ENCODE measurements around the gene VPS54. TPM values are rescaled to one million over a fixed set of nuclear protein-coding genes. Genes with fewer than 3 reads are reported as not detected.
"Not testable (repeated sequence)": the region's sequence is repeated elsewhere in the genome, so short reads cannot be mapped to it uniquely, and the experiment has no call there.

VPS54 gene
- total and polyA plus RNA-seq, 9 donors: 22.3 to 28.0 (median 26.7) TPM

GRCh38 chr2:64013053-64013452, 6.2 kb downstream of the VPS54 start:
- WGBS (ENCODE audit: insufficient coverage): no CpG with 5 or more reads among the region's 2 CpGs
- DNase-seq: no peak
- H3K4me3 ChIP-seq (ENCODE audit: low read length): no peak overlapping the region
- no peaks in the 10 kb centered on the region for H3K4me1 ChIP-seq (ENCODE audit: control insufficient read depth, insufficient read depth, low read length)
- no peaks in the 10 kb centered on the region for H3K9me3 ChIP-seq (replicated peaks; ENCODE audit: control insufficient read depth, low read depth, low read length)
- H3K27me3 ChIP-seq (ENCODE audit: control insufficient read depth, insufficient read depth, low read length): no peaks in the 10 kb centered on the region
- H3K36me3 ChIP-seq (ENCODE audit: control insufficient read depth, insufficient read depth, low read length): no peaks in the 10 kb centered on the region
- no peak overlapping the region for H3K27ac ChIP-seq (ENCODE audit: low read length)

- no CpG with 5 or more reads among the region's 2 CpGs for WGBS (ENCODE audit: insufficient coverage)
Observed at GRCh38 chr2:64012115-64012514, 7.1 kb downstream of the VPS54 start.

DNA sequence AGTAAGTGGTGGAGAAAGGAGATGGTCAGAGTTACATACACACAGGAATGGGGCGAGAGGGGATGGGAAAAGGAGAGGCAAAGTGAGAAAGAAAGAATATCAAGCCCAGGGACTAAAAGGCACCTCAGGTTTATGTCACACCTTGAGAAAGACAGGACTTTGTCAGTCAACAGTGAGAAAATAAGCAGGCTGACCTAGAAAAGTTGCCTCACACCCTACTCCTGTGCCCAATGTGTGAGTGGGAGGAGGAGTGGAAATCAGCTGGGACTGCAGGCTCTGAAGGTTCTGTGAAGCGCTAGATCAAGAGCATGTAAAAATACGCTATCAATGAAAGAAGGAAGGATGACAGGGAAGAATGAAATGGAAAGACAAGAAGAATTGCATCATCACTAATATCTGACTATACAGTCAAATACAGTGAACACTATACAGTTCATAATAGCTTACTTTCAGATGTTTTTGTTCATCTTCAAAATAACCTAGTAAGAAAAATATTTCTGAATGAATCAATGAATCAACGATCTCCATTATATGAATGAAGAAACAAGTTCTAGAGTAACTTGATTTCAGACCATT, 10.7 kb downstream of the VPS54 start:
- no peak overlapping the region for H3K27ac ChIP-seq (ENCODE audit: low read length)
- no peak for DNase-seq
- H3K9me3 ChIP-seq (replicated peaks; ENCODE audit: control insufficient read depth, low read depth, low read length): no peaks in the 10 kb centered on the region
- H3K36me3 ChIP-seq (ENCODE audit: control insufficient read depth, insufficient read depth, low read length): no peaks in the 10 kb centered on the region
- WGBS (ENCODE audit: insufficient coverage): 100% methylated on average over 1 of the region's 4 CpGs
- H3K27me3 ChIP-seq (ENCODE audit: control insufficient read depth, insufficient read depth, low read length): no peaks in the 10 kb centered on the region
- no peak overlapping the region for H3K4me3 ChIP-seq (ENCODE audit: low read length)
- H3K4me1 ChIP-seq (ENCODE audit: control insufficient read depth, insufficient read depth, low read length): no peaks in the 10 kb centered on the region

More at GRCh38 chr2:64012115-64012514, 7.1 kb downstream of the VPS54 start:
- Histone ChIP-seq H3K36me3 (ENCODE audit: control insufficient read depth, insufficient read depth, low read length) (no peaks in the 10 kb centered on the region), H3K9me3 (replicated peaks; ENCODE audit: control insufficient read depth, low read depth, low read length) (no peaks in the 10 kb centered on the region), H3K27me3 (ENCODE audit: control insufficient read depth, insufficient read depth, low read length) (no peaks in the 10 kb centered on the region), H3K4me3 (ENCODE audit: low read length) (no peak overlapping the region), H3K27ac (ENCODE audit: low read length) (no peak overlapping the region), H3K4me1 (ENCODE audit: control insufficient read depth, insufficient read depth, low read length) (no peaks in the 10 kb centered on the region)
- peak; percentile 17 for DNase-seq

DNA sequence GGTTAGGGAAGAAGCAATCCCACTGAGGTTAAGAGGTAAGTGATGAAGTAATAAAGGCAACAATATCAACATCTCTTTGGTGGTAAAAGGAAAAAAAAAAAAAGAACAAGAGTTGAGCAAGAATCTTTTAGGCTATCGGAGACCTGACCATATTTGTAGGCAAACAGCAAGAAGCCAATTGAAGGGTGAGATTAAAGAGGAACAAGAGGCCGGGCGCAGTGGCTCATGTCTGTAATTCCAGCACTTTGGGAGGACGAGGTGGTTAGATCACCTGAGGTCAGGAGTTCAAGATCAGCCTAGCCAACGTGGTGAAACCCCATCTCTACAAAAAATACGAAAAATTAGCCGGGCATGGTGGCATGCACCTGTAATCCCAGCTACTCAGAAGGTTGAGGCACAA, 11.3 kb downstream of the VPS54 start:
- H3K4me1 ChIP-seq (ENCODE audit: control insufficient read depth, insufficient read depth, low read length): no peaks in the 10 kb centered on the region

DNA sequence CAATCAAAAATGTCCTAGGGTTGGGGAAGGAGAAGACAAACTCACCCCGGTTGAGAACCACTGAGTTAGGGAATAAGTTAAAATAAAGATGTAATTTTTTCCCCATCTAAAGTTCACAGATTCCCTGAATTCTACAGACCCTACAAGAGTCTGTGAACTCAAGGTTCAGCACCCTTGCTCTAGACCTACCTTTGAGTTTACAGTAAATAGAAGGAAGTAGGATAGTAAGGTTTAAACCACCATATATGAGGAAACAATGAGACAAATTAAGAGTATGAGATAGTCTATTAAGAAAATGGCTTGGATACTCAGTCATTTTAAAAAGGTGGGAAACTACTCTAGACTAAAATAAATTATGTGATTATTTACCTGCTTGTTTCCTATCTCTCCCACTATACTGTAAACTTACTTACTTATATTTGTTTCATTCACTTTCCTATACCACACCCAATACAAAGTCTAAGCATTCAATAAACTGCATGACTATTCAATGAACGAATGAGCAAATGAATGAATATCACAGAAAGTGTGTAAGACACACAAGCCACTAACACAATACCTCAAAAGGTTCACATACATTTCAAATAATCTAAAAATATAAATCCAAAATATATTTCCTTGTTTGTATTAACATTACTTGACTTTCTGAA, 13.4 kb downstream of the VPS54 start:
- no peaks in the 10 kb centered on the region for H3K4me1 ChIP-seq (ENCODE audit: control insufficient read depth, insufficient read depth, low read length)
- H3K36me3 ChIP-seq (ENCODE audit: control insufficient read depth, insufficient read depth, low read length): peaks cover under 1% of the 10 kb centered on the region
- DNase-seq: no peak
- H3K27me3 ChIP-seq (ENCODE audit: control insufficient read depth, insufficient read depth, low read length): no peaks in the 10 kb centered on the region
- no CpG with 5 or more reads among the region's 2 CpGs for WGBS (ENCODE audit: insufficient coverage)
- no peak overlapping the region for H3K4me3 ChIP-seq (ENCODE audit: low read length)
- H3K9me3 ChIP-seq (replicated peaks; ENCODE audit: control insufficient read depth, low read depth, low read length): no peaks in the 10 kb centered on the region
- H3K27ac ChIP-seq (ENCODE audit: low read length): no peak overlapping the region

More for the DNA sequence above, 11.3 kb downstream of the VPS54 start:
- no peak overlapping the region for H3K27ac ChIP-seq (ENCODE audit: low read length)
- H3K36me3 ChIP-seq (ENCODE audit: control insufficient read depth, insufficient read depth, low read length): no peaks in the 10 kb centered on the region
- no peak overlapping the region for H3K4me3 ChIP-seq (ENCODE audit: low read length)
- no peaks in the 10 kb centered on the region for H3K9me3 ChIP-seq (replicated peaks; ENCODE audit: control insufficient read depth, low read depth, low read length)
- no peak for DNase-seq
- WGBS (ENCODE audit: insufficient coverage): 89% methylated on average over 6 of the region's 7 CpGs
- no peaks in the 10 kb centered on the region for H3K27me3 ChIP-seq (ENCODE audit: control insufficient read depth, insufficient read depth, low read length)

GRCh38 chr2:64003239-64003638, 16.0 kb downstream of the VPS54 start:
- DNase-seq: no peak
- peaks cover 3% of the 10 kb centered on the region for H3K36me3 ChIP-seq (ENCODE audit: control insufficient read depth, insufficient read depth, low read length)
- H3K27me3 ChIP-seq (ENCODE audit: control insufficient read depth, insufficient read depth, low read length): no peaks in the 10 kb centered on the region
- no peak overlapping the region for H3K4me3 ChIP-seq (ENCODE audit: low read length)
- H3K4me1 ChIP-seq (ENCODE audit: control insufficient read depth, insufficient read depth, low read length): no peaks in the 10 kb centered on the region
- H3K9me3 ChIP-seq (replicated peaks; ENCODE audit: control insufficient read depth, low read depth, low read length): peaks cover 6% of the 10 kb centered on the region
- H3K27ac ChIP-seq (ENCODE audit: low read length): no peak overlapping the region

DNA sequence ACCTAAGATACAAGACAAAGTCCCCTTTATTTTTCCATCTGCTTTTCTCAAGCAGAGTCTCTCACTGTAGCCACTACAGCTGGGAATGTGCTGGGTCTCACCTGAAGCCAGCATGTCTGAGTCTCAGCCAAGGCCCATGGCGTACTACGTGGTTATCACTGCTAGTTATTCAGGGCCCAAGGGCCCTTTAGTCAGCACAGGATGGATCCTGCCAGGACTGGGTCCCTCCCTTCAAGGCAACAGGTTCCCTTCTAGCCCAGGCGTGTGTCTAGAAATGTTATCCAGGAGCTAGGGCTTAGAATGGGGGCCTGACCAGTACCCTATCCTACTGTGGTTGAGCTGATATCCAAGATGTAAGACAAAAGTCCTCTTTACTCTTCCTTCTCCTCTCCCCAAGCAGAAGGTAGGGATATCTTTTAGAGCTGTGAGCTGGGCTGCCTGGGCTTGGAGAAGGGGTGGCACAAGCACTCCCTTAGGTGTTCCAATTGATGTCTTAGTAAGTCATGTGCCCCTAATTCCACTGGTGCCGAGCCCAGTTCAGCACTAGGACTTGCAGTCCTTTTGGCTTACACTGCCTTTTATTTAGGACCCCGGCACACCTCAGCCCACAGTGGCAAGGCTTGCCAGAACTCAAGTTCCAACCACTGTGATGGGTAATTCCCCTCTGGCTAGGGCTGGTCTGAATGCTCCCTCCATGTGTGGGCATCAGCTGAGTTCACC, 17.7 kb downstream of the VPS54 start:
- Histone ChIP-seq H3K4me3 (ENCODE audit: low read length) (no peak overlapping the region), H3K27me3 (ENCODE audit: control insufficient read depth, insufficient read depth, low read length) (no peaks in the 10 kb centered on the region), H3K36me3 (ENCODE audit: control insufficient read depth, insufficient read depth, low read length) (peaks cover 3% of the 10 kb centered on the region), H3K9me3 (replicated peaks; ENCODE audit: control insufficient read depth, low read depth, low read length) (peaks cover 15% of the 10 kb centered on the region), H3K27ac (ENCODE audit: low read length) (no peak overlapping the region), H3K4me1 (ENCODE audit: control insufficient read depth, insufficient read depth, low read length) (no peaks in the 10 kb centered on the region)
- no peak for DNase-seq
- 83% methylated on average over 3 of the region's 5 CpGs for WGBS (ENCODE audit: insufficient coverage)

DNA sequence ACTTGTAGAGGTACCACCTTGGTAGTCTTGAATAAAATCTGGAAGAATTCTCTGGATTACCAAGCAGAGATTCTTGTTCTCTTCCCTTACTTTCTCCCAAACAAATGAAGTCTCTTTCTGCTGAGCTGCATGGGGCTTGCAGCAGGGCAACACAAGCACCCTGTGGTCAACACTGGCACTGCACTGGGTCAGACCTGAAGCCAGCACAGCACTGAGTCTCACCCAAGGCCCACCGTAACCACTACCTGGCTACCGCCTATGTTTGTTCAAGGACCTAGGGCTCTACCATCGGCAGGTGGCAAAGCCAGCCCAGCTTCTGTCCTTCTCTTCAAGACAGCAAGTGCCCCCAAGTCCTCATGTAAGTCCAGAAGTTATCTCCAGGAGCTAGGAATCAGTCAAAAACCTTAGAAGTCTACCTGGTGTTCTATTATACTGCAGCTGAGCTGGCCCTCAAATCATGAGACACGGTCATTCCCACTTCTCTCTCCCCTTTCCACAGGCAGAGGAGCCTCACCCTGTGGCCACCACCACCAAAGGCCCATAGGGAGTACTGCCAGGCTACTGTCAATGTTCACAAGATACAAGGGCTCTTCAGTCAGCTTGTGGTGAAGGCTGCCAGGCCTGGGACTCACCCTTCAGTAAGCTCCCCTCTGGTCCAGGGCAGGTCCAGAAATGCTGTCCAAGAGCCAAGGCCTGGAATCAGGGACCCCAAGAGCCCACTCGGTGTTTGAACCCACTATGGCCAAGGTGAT, 18.4 kb downstream of the VPS54 start:
- H3K36me3 ChIP-seq (ENCODE audit: control insufficient read depth, insufficient read depth, low read length): peaks cover 3% of the 10 kb centered on the region
- no peak overlapping the region for H3K27ac ChIP-seq (ENCODE audit: low read length)
- H3K27me3 ChIP-seq (ENCODE audit: control insufficient read depth, insufficient read depth, low read length): no peaks in the 10 kb centered on the region
- WGBS (ENCODE audit: insufficient coverage): 95% methylated on average over 3 of the region's 5 CpGs
- peaks cover 15% of the 10 kb centered on the region for H3K9me3 ChIP-seq (replicated peaks; ENCODE audit: control insufficient read depth, low read depth, low read length)
- no peak overlapping the region for H3K4me3 ChIP-seq (ENCODE audit: low read length)
- DNase-seq: no peak
- H3K4me1 ChIP-seq (ENCODE audit: control insufficient read depth, insufficient read depth, low read length): no peaks in the 10 kb centered on the region

DNA sequence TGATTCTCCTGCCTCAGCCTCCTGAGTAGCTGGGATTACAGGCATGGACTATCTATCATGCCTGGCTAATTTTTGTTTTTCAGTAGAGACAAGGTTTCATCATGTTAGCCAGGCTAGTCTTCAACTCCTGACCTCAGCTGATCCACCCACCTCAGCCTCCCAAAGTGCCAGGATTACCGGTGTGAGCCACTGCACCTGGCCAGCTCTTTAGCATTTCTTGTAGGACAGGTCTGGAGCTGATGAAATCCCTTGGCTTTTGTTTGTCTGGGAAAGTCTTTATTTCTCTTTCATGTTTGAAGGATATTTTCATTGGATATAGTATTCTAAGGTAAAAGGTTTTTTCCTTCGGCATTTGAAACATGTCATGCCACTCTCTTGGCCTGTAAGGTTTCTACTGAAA, 20.2 kb downstream of the VPS54 start:
- WGBS (ENCODE audit: insufficient coverage): no CpG with 5 or more reads among the region's 2 CpGs
- Histone ChIP-seq H3K4me3 (ENCODE audit: low read length) (no peak overlapping the region), H3K4me1 (ENCODE audit: control insufficient read depth, insufficient read depth, low read length) (no peaks in the 10 kb centered on the region), H3K27me3 (ENCODE audit: control insufficient read depth, insufficient read depth, low read length) (no peaks in the 10 kb centered on the region), H3K9me3 (replicated peaks; ENCODE audit: control insufficient read depth, low read depth, low read length) (peaks cover 15% of the 10 kb centered on the region), H3K36me3 (ENCODE audit: control insufficient read depth, insufficient read depth, low read length) (peaks cover 3% of the 10 kb centered on the region), H3K27ac (ENCODE audit: low read length) (no peak overlapping the region)
- no peak for DNase-seq

- not testable (repeated sequence) for H3K4me1 ChIP-seq (ENCODE audit: control insufficient read depth, insufficient read depth, low read length); H3K36me3 ChIP-seq (ENCODE audit: control insufficient read depth, insufficient read depth, low read length); DNase-seq; H3K27ac ChIP-seq (ENCODE audit: low read length); H3K27me3 ChIP-seq (ENCODE audit: control insufficient read depth, insufficient read depth, low read length); H3K4me3 ChIP-seq (ENCODE audit: low read length)
- 100% methylated on average over 2 of the region's 10 CpGs for WGBS (ENCODE audit: insufficient coverage)
- H3K9me3 ChIP-seq (replicated peaks; ENCODE audit: control insufficient read depth, low read depth, low read length): peaks cover 15% of the 10 kb centered on the region
Observed at GRCh38 chr2:63996582-63997198, 22.5 kb downstream of the VPS54 start.

Measured in muscle of leg (tissue), 11 donors.